H7 (cell line): ENCODE measurements around the gene KRTAP15-1. TPM values are rescaled to one million over a fixed set of nuclear protein-coding genes. Genes with fewer than 3 reads are reported as not detected.

Experiments
- DNase-seq: peaks from one replicate; pipeline ENCODE4 v3.0.0; 2012
- H3K27me3 ChIP-seq: 2 replicates; pipeline ENCODE4 v1.6.0; 2011; ENCODE audit warnings: mild to moderate bottlenecking, low read length; ENCODE audit not compliant: control insufficient read depth, insufficient read depth
- H3K36me3 ChIP-seq: replicated peaks from 2 replicates; pipeline ENCODE4 v1.5.1; 2011; ENCODE audit warnings: low read length; ENCODE audit not compliant: control insufficient read depth, insufficient read depth
- H3K4me3 ChIP-seq: 2 replicates; pipeline ENCODE4 v1.5.1; 2011; ENCODE audit warnings: low read depth, mild to moderate bottlenecking, control low read depth, low read length, moderate library complexity; ENCODE audit not compliant: insufficient read depth
- total RNA-seq: library from RNA; depleted of rRNA; stranded (reverse); fragments of >200 nt; shearing (Covaris generic); gene quantifications from 2 replicates; pipeline ENCODE4 v1.2.3, GENCODE V29; 2014; rRNA removed

The KRTAP15-1 gene
- total RNA-seq = not detected in 2 replicates

DNA sequence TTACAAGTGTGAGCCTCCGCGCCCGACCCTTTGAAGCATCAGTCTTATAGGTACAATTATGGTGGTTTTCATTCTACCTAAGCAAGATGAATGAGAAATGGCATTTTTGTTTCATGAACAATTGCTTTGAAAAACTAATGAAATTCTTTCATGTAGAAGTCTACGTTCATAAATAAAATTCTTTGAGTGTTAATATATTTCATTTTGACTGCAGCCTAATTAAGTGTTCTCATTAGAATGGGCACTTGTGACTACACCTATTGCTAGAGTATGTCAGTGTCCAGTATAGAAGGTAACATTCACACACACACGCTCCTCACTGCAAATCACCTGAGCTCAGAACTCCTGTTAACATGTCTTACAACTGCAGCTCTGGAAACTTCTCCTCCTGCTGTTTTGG lies at the start of gene KRTAP15-1:
Gene KRTAP15-1, plus strand, starts transcription at position 301 of the 400 bp plus-strand sequence. Its CDS starts 53 bp downstream, at position 354.
- H3K27me3 ChIP-seq = no peaks in the 10 kb centered on the region
- no peaks in the 10 kb centered on the region for H3K36me3 ChIP-seq
- H3K4me3 ChIP-seq = no peak within 1 kb of the TSS
- DNase-seq = no peak

DNA sequence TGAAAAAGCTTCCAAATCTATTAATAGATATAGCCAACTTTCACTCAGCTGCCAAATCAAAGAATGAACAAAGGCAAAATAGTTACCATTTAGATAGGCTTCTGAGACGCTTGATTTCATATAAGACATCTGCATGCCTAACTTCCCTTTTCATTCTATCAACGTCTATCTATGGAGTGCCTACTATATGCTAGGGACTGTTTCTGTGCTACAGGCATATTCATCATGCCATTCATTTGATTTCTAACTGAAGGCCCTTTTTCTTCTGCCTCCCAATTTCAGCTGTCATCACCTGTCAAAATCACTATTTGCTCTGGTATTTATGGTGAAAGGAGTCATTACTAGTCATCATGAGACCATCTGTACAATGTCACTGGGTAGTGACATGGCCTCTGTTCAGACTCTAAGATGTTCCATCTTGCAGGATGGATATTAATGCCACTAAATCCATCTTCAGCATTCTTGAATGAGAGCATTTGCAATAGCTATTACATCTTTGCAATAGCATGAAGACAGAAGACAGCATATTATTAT lies 48.5 kb upstream of the KRTAP15-1 start:
- H3K27me3 ChIP-seq = no peaks in the 10 kb centered on the region
- no peak overlapping the region for H3K4me3 ChIP-seq
- no peak for DNase-seq
- no peaks in the 10 kb centered on the region for H3K36me3 ChIP-seq

- Histone ChIP-seq H3K4me3 (no peak within 1 kb of the TSS), H3K27me3 (no peaks in the 10 kb centered on the region), H3K36me3 (no peaks in the 10 kb centered on the region)
- DNase-seq = no peak
These were observed 44.3 kb upstream of the KRTAP15-1 start, which contains the start of gene KRTAP13-1 for GRCh38 chr21:30395731-30396130. TSS of gene KRTAP13-1 (plus strand) at chr21:30396031. CDS start at chr21:30396087, 56 bp downstream.

- Histone ChIP-seq H3K27me3 (no peaks in the 10 kb centered on the region), H3K36me3 (no peaks in the 10 kb centered on the region), H3K4me3 (no peak overlapping the region)
- DNase-seq = peak; percentile 61
These were observed 31.1 kb upstream of the KRTAP15-1 start for GRCh38 chr21:30408782-30409494.

- DNase-seq = no peak
These were observed 24.1 kb upstream of the KRTAP15-1 start for GRCh38 chr21:30415993-30416392.

DNA sequence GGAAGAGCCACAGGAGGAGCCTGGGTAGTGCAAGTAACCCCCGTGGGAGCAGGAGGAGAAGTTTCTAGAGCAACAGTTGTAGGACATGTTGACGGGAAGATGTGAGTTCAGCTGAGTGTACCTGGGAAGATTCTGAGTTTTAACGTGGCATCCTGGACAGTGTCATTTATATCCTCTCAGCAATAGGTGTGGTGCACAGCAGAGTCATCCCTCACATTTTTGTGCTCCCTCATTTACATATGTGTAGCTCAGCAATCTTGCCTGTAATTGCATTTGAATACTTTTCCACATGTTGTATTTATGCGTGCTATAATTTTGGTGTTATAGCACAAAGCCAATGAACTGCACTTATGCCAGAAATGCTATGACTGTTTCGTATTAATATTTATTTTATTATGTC lies 14.2 kb upstream of the KRTAP15-1 start, which contains the start of gene KRTAP13-3:
Gene KRTAP13-3, minus strand, starts transcription at position 101 of the 400 bp plus-strand sequence. Its CDS starts 14 bp downstream, at position 87.
- H3K36me3 ChIP-seq = no peaks in the 10 kb centered on the region
- no peak within 1 kb of the TSS for H3K4me3 ChIP-seq
- H3K27me3 ChIP-seq = no peaks in the 10 kb centered on the region
- DNase-seq = no peak

More at GRCh38 chr21:30415993-30416392, 24.1 kb upstream of the KRTAP15-1 start:
- Histone ChIP-seq H3K27me3 (no peaks in the 10 kb centered on the region), H3K36me3 (no peaks in the 10 kb centered on the region), H3K4me3 (no peak overlapping the region)

- Histone ChIP-seq H3K4me3 (no peak overlapping the region), H3K27me3 (no peaks in the 10 kb centered on the region), H3K36me3 (no peaks in the 10 kb centered on the region)
- peak; percentile 30 for DNase-seq
These were observed 13.3 kb upstream of the KRTAP15-1 start for GRCh38 chr21:30426731-30427130.

GRCh38 chr21:30430170-30430655 lies 9.9 kb upstream of the KRTAP15-1 start, which contains the start of gene KRTAP13-4:
TSS of gene KRTAP13-4 (plus strand) at chr21:30430220. CDS start at chr21:30430276, 56 bp downstream.
- Histone ChIP-seq H3K27me3 (no peaks in the 10 kb centered on the region), H3K4me3 (no peak within 1 kb of the TSS), H3K36me3 (no peaks in the 10 kb centered on the region)
- DNase-seq = no peak

DNA sequence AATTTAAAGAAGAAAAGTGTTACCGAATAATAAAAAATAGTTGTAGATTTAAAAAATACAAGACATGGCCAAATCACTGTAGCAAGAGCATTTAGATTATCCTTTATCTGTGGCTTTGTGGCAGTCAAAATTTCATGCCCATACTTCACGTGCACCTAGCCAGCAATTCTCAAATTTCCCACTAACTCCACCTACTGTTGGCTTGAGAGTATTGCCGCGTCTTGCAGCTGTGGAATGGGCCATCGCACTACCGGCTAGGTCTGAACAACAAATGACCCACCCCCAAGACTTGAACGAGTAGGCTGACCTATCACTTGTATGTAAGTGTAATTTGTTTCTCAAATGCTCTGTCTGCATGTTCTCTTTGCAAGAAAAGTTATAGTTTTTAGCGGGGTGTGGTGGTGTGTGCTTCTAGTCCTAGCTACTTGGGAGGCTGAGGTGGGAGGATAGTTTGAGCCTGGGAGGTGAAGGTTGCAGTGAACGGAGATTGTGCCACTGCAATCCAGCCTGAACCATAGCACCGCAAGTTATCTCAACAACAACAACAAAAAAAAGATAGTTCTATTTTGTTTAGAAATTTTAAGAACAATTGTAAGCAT lies 5.9 kb upstream of the KRTAP15-1 start:
- Histone ChIP-seq H3K36me3 (no peaks in the 10 kb centered on the region), H3K27me3 (no peaks in the 10 kb centered on the region), H3K4me3 (no peak overlapping the region)
- peak; percentile 47 for DNase-seq

DNA sequence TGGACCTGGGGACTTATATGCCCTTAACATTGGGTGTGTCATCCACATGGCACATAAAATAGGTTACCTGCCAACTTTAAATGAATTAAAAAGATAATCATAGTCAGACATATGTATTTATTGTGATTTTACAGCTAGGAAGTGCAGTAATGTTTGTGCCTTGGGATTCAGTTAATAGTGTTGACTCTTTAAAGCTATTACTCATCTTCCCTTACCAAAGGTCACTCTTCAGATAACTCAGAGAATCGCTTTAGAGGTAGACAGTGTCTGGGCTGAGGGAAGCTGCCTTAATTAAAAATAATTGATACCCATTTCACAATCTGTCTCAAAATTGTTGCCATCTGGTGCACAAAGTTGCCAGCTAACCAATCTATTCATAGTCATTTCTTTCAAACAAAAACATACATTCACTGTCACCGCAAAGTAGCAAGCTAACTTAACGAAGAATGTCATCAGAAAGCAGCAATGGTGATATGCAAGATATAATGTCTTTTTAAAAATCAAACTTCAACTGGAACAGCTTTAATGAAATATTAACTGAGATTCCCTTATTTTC lies 3.0 kb upstream of the KRTAP15-1 start:
- DNase-seq = no peak
- Histone ChIP-seq H3K36me3 (no peaks in the 10 kb centered on the region), H3K4me3 (no peak overlapping the region), H3K27me3 (no peaks in the 10 kb centered on the region)

- no peaks in the 10 kb centered on the region for H3K36me3 ChIP-seq
- DNase-seq = no peak
- H3K27me3 ChIP-seq = no peaks in the 10 kb centered on the region
- no peak overlapping the region for H3K4me3 ChIP-seq
These were observed 3.2 kb downstream of the KRTAP15-1 start for GRCh38 chr21:30443226-30443625.

DNA sequence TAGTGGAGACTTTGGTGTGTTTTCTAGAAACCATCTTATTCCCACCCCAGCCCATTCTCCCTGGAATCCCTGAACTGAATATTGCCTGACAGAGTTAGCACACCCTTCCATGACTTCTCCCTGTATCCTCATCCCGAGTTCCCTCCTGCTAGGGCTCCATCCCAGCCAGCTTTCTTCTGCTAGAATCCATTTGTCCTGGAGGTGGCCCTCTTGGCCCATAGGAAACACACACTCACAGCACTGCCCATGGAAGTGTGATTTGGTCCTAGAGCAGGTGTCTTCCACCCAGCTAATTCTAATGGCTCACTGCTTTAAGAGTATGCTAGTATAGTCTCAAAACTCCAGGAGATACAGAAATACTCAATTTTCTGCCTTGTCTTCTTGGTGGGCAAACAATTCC lies 4.1 kb downstream of the KRTAP15-1 start:
- no peaks in the 10 kb centered on the region for H3K27me3 ChIP-seq
- peak; percentile 17 for DNase-seq
- no peak overlapping the region for H3K4me3 ChIP-seq
- H3K36me3 ChIP-seq = no peaks in the 10 kb centered on the region

- no peaks in the 10 kb centered on the region for H3K27me3 ChIP-seq
- DNase-seq = no peak
- no peaks in the 10 kb centered on the region for H3K36me3 ChIP-seq
- no peak overlapping the region for H3K4me3 ChIP-seq
These were observed 7.0 kb downstream of the KRTAP15-1 start for GRCh38 chr21:30447056-30447455.

DNA sequence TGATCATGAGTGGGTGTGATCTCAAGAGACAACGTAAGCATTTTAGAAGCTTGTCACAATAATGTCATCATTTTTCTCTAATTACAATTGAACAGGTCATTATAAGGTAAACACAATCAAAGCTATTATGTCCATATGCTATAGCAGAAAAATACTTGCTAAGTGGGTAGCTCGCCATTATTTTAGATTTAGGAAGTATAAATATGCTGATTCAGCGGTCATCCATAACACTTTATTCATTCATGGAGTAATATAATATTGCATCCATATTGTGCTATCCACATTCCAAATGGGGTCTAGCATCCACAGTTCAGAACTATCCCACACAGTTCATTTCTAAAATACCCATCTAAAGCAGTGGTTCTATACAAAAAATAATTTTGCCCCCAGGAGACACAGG lies 8.4 kb downstream of the KRTAP15-1 start:
- H3K4me3 ChIP-seq = no peak overlapping the region
- no peak for DNase-seq
- no peaks in the 10 kb centered on the region for H3K36me3 ChIP-seq
- H3K27me3 ChIP-seq = no peaks in the 10 kb centered on the region
